Measurements from ENCODE around the gene MSL1.

Gene MSL1

GRCh38 chr17:40121181-40122135 is at the start of gene MSL1:
TSS of gene MSL1 (plus strand) at chr17:40121971. CDS start at chr17:40122613, 642 bp downstream.
- ATAC-seq: peak; percentile 81

GRCh38 chr17:40072040-40072734 is 49.6 kb upstream of the MSL1 start:
- ATAC-seq (no peak), DNase-seq (no peak)
- Mint-ChIP-seq H3K27ac (no peak overlapping the region), H3K4me1 (peaks cover 94% of the 10 kb centered on the region), H3K27me3 (no peaks in the 10 kb centered on the region), H3K9me3 (no peaks in the 10 kb centered on the region), H3K4me3 (no peak overlapping the region)

More at GRCh38 chr17:40121181-40122135, at the start of gene MSL1:
- H3K4me1 Mint-ChIP-seq: peaks cover 35% of the 10 kb centered on the region
- peak within 1 kb of the TSS; percentile 93 to 95 for H3K4me3 Mint-ChIP-seq
- DNase-seq: peak; percentile 84 to 86
- H3K27me3 Mint-ChIP-seq: no peaks in the 10 kb centered on the region
- peak within 1 kb of the TSS; percentile 72 to 82 for H3K27ac Mint-ChIP-seq
- no peaks in the 10 kb centered on the region for H3K9me3 Mint-ChIP-seq

GRCh38 chr17:40072735-40073346 is 48.9 kb upstream of the MSL1 start:
- Mint-ChIP-seq H3K9me3 (no peaks in the 10 kb centered on the region), H3K27ac (peak overlapping the region in 1 of 2 donors; percentile 20), H3K27me3 (no peaks in the 10 kb centered on the region), H3K4me3 (no peak overlapping the region), H3K4me1 (peaks cover 89% of the 10 kb centered on the region)
- no peak for ATAC-seq
- no peak for DNase-seq

- Mint-ChIP-seq H3K4me3 (no peak overlapping the region), H3K9me3 (no peaks in the 10 kb centered on the region), H3K4me1 (peaks cover 81% of the 10 kb centered on the region), H3K27me3 (no peaks in the 10 kb centered on the region), H3K27ac (no peak overlapping the region)
- ATAC-seq (no peak), DNase-seq (no peak)
Observed at GRCh38 chr17:40073454-40074174, 48.2 kb upstream of the MSL1 start.

- DNase-seq (no peak), ATAC-seq (no peak)
- H3K9me3 Mint-ChIP-seq: no peaks in the 10 kb centered on the region
- peaks cover 76% of the 10 kb centered on the region for H3K4me1 Mint-ChIP-seq
- no peak overlapping the region for H3K27ac Mint-ChIP-seq
- no peaks in the 10 kb centered on the region for H3K27me3 Mint-ChIP-seq
- H3K4me3 Mint-ChIP-seq: no peak overlapping the region
Observed at GRCh38 chr17:40074175-40074512, 47.6 kb upstream of the MSL1 start.

GRCh38 chr17:40074871-40075200 is 46.9 kb upstream of the MSL1 start:
- no peaks in the 10 kb centered on the region for H3K27me3 Mint-ChIP-seq
- no peaks in the 10 kb centered on the region for H3K9me3 Mint-ChIP-seq
- peaks cover 69% of the 10 kb centered on the region for H3K4me1 Mint-ChIP-seq
- no peak for ATAC-seq
- no peak overlapping the region for H3K4me3 Mint-ChIP-seq
- no peak overlapping the region for H3K27ac Mint-ChIP-seq
- DNase-seq: no peak

- H3K9me3 Mint-ChIP-seq: no peaks in the 10 kb centered on the region
- H3K27ac Mint-ChIP-seq: no peak overlapping the region
- H3K4me3 Mint-ChIP-seq: peak overlapping the region; percentile 28 to 47
- DNase-seq (peak; percentile 59 to 70), ATAC-seq (peak; percentile 75)
- peaks cover 63% of the 10 kb centered on the region for H3K4me1 Mint-ChIP-seq
- H3K27me3 Mint-ChIP-seq: no peaks in the 10 kb centered on the region
Observed at GRCh38 chr17:40075201-40075941, 46.4 kb upstream of the MSL1 start.

- Mint-ChIP-seq H3K4me3 (peak overlapping the region in 1 of 2 donors; percentile 47), H3K27me3 (no peaks in the 10 kb centered on the region), H3K9me3 (no peaks in the 10 kb centered on the region), H3K4me1 (peaks cover 57% of the 10 kb centered on the region), H3K27ac (peak overlapping the region in 1 of 2 donors; percentile 23)
- DNase-seq (no peak), ATAC-seq (no peak)
Observed at GRCh38 chr17:40075942-40076498, 45.8 kb upstream of the MSL1 start.

GRCh38 chr17:40076591-40076990 is 45.2 kb upstream of the MSL1 start:
- no peaks in the 10 kb centered on the region for H3K27me3 Mint-ChIP-seq
- DNase-seq (no peak), ATAC-seq (no peak)
- no peaks in the 10 kb centered on the region for H3K9me3 Mint-ChIP-seq
- peaks cover 51% of the 10 kb centered on the region for H3K4me1 Mint-ChIP-seq
- H3K4me3 Mint-ChIP-seq: no peak overlapping the region
- H3K27ac Mint-ChIP-seq: peak overlapping the region in 1 of 2 donors; percentile 12

- peak overlapping the region in 1 of 2 donors; percentile 2 for H3K27ac Mint-ChIP-seq
- H3K27me3 Mint-ChIP-seq: no peaks in the 10 kb centered on the region
- H3K4me3 Mint-ChIP-seq: no peak overlapping the region
- no peaks in the 10 kb centered on the region for H3K9me3 Mint-ChIP-seq
- ATAC-seq (no peak), DNase-seq (no peak)
- peaks cover 29% of the 10 kb centered on the region for H3K4me1 Mint-ChIP-seq
Observed at GRCh38 chr17:40079545-40079944, 42.2 kb upstream of the MSL1 start.

GRCh38 chr17:40084477-40084876 is 37.3 kb upstream of the MSL1 start:
- DNase-seq: no peak
- Mint-ChIP-seq H3K9me3 (no peaks in the 10 kb centered on the region), H3K4me3 (no peak overlapping the region), H3K4me1 (peaks cover 5% of the 10 kb centered on the region), H3K27me3 (no peaks in the 10 kb centered on the region), H3K27ac (peak overlapping the region in 1 of 2 donors; percentile 61)
- no peak for ATAC-seq

- ATAC-seq (peak; percentile 73), DNase-seq (peak in 1 of 2 donors; percentile 62)
- no peak overlapping the region for H3K4me3 Mint-ChIP-seq
- H3K4me1 Mint-ChIP-seq: peaks cover 13% of the 10 kb centered on the region
- no peaks in the 10 kb centered on the region for H3K27me3 Mint-ChIP-seq
- H3K27ac Mint-ChIP-seq: no peak overlapping the region
- no peaks in the 10 kb centered on the region for H3K9me3 Mint-ChIP-seq
Observed at GRCh38 chr17:40086150-40087044, 35.4 kb upstream of the MSL1 start.

- no peak for DNase-seq
- Mint-ChIP-seq H3K9me3 (no peaks in the 10 kb centered on the region), H3K4me3 (no peak overlapping the region), H3K27me3 (no peaks in the 10 kb centered on the region), H3K4me1 (peaks cover 19% of the 10 kb centered on the region), H3K27ac (peak overlapping the region in 1 of 2 donors; percentile 3)
- no peak for ATAC-seq
Observed at GRCh38 chr17:40087049-40087794, 34.5 kb upstream of the MSL1 start.
